Stimulated activated CD4-positive, alpha-beta T cell treated with anti-CD3 and anti-CD28 coated beads, Interleukin-2, amount 100 ng/mL, for 4 hours (primary cell): ENCODE data around the gene MGMT.

Experiments
- DNase-seq: peaks from one replicate; pipeline ENCODE4 v3.0.0-alpha.2; 2020; ENCODE audit warnings: low read depth

MGMT gene

GRCh38 chr10:129761981-129762956 is 295.2 kb downstream of the MGMT start:
- DNase-seq: no peak

- DNase-seq: no peak
These were observed 297.2 kb downstream of the MGMT start for GRCh38 chr10:129764011-129764900.

DNA sequence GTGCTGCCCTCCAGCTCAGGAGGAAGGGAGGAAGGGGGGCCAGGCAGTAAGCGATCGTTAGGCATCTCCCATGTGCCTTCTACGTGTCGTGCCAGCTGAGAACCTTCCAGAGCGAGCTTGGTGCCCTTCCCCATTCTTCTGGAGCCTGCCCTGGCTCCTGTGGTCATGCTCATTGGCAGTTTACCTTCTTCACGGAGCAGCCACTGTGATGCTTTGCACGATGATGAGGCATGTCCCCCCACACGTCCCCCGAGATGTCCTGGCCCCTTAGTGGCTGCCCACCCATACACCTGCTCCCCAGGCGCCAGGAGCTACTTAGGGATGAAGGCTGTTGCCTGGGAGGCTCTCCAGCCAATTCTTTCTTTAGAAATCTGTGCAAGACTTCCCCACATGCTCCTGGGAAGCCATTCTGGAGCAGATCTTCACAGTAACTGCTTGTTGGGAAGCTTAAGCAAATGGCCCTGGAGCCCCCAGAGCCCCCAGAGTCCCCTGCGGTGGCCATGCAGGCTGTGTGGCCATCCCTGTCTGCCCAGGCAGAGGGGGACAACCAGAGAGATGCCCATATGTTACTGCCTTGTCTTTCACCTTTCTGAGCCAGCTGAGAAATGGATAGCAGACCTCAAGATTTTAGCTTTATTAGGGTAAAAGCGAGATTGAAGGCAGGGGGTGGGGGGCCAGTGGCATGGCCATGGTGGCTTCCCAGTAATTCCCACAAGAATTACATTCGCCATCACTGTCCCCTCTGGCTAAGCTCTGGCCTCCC is 298.0 kb downstream of the MGMT start:
- no peak for DNase-seq

- no peak for DNase-seq
These were observed 298.9 kb downstream of the MGMT start for GRCh38 chr10:129765664-129766550.

GRCh38 chr10:129766611-129767550 is 299.8 kb downstream of the MGMT start:
- no peak for DNase-seq

DNA sequence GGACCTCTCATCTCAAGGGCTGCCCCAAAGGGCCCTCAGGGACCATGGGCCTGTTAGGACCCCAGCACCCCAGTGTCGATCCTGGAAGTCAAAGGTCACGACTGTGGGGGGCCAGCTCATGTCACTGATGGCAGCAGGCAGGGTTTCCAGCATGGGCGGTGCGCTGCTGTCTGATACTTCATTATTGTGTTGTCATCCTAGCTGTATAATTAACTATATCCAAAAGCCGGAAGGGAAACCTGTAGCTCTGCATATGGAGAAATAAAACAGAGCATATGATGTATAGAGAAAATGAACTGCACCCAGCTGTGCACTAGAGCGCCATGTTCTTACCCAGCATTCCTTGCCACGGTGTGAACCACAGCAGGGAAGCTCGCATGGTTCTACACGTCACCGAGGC is 300.7 kb downstream of the MGMT start:
- no peak for DNase-seq

- no peak for DNase-seq
These were observed 301.7 kb downstream of the MGMT start for GRCh38 chr10:129768437-129769355.

GRCh38 chr10:129769381-129770116 is 302.5 kb downstream of the MGMT start:
- DNase-seq: no peak

DNA sequence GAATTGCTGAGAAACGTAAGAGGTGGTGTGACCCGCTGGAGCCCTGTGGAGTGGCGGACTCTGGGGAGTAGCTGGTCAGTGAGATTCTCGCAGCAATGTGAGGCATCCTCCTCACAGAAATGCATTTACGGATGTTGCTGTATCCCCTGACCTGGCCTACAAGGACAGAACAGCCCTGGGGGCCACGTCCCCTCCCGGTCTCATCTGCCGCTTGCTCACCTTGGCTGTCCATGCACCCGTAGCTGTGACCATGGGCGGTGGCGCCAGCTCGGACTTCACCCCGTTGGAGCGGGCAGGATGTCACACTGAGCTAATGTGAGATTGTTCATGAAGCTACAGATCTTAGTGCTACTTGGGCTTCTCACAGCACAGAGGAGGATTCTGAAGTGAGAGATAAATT is 303.2 kb downstream of the MGMT start:
- no peak for DNase-seq

DNA sequence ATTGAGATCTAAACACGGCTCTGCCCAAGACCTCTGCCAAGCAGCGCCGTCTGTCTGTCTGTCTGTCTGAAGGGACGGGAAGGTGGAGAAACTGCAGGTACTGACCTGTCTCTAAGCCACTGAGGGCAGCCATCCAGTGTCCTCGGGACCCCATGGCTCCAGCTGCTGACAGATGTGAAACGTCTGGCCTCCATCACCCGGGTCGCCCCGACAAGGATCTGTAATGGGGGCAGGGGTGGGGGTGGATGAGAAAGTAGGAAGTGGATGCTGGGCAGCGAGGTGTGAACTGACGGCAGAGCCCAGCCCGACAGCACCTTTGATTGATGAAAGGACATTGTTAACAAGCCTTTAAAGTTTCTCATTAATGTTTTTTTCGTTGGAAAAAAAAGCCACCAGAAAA is 304.0 kb downstream of the MGMT start:
- no peak for DNase-seq

GRCh38 chr10:129771576-129771975 is 304.5 kb downstream of the MGMT start:
- no peak for DNase-seq

DNA sequence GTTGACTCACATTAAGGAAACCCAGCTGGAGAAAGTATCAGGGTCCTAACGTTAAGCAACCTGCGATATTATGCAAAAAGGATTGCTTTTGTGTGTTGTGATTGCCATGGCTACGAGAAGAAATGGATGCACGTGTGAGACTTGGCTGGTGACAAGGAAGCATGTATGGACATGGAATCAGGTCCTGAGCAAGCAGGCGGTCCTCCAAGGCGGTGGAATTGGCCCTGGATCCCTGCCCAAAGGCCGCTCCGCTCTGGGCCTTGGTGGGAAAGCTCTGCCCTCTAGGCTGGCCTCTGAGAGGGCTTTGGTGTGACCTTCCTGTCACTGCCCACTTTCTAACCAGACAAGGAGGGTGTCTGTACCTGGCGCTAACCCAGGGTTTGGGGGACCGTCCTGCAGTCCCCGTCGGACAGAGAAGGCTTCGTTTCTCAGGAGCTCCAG is 305.0 kb downstream of the MGMT start:
- DNase-seq: no peak

GRCh38 chr10:129772468-129773358 is 305.7 kb downstream of the MGMT start:
- no peak for DNase-seq

DNA sequence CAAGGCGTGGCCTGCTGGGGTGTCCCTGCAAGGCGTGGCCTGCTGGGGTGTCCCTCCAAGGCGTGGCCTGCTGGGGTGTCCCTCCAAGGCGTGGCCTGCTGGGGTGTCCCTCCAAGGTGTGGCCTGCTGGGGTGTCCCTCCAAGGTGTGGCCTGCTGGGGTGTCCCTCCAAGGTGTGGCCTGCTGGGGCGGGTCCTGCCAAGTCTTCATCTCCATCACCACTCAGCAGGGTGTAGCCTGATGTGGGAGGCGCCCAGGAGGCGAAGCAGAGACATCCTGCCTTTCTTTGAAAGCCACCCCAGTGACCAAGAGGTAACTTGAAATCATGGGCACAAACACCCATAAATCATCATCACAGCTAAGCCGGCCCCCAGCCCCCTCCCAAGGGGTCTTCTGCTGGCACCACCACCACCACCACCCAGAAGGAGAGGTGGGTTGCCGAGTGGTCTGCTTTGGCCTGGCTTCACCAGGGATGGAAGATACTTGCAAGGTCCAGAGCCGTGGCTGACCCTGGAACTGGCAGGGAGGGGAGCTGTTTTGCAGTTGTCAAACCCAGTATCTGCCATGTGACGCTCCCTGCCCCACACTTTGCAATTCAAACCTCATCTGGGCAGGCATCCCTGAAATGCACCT is 306.4 kb downstream of the MGMT start:
- no peak for DNase-seq

DNA sequence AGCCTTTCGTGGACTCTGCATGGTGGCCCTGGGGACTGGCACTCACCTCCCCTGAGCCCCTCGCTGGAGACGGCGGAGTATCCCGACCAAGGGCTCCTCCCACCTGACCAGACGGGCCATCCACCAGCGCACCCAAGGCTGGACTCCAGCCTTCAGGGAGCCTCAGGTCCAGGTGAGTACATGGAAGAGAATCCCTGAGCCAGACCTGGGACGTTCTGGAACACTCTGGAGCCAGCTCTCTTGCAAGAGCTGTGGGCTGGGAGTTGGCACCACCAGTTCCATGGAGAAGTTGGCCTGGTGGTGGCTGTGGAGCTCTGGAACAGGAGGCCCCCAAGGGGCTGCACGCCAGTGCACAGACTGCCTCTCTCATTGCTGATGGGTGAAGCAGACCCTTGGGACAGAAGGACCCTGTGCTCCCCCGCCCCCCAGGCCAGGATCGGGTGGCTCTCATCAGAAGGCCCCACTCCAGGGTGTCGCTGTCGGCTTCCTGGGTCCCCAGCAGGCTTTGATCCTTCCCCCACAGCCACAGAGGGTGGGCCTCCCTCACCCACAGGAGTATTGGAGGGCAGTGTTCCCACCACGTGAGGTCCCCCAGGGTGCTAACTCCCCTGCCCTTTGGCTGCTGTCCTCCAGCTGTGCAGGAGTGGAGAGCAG is 307.2 kb downstream of the MGMT start:
- no peak for DNase-seq
